Upper lobe of left lung (tissue), 6 donors: ENCODE data around the gene EPHB2. TPM values are rescaled to one million over a fixed set of nuclear protein-coding genes. Genes with fewer than 3 reads are reported as not detected.

Source experiments
- ATAC-seq, 2 donors: fragments of 200-7000 bp; cut with Tn5 transposase; one replicate each; pipeline ENCODE4 v1.9.1; 2022; ENCODE audit warnings: mild to moderate bottlenecking in 2 of 2, moderate library complexity in 2 of 2; ENCODE audit not compliant: low FRiP score in 2 of 2
- DNase-seq, 2 donors: peaks; one replicate each; pipeline ENCODE4 v3.0.0-alpha.2; 2019 to 2020
- H3K27ac ChIP-seq, 4 donors: fragments of 200-600 bp; sonication (generic); one replicate each; pipeline ENCODE4 v1.5.1; 2016 to 2019
- H3K27me3 ChIP-seq, 4 donors: fragments of 200-600 bp; sonication (generic); one replicate each; pipeline ENCODE4 v1.5.1; 2017 to 2019
- H3K36me3 ChIP-seq, 4 donors: fragments of 200-600 bp; sonication (generic); one replicate each; pipeline ENCODE4 v1.5.1; 2016 to 2019
- H3K4me1 ChIP-seq, 4 donors: fragments of 200-600 bp; sonication (generic); one replicate each; pipeline ENCODE4 v1.5.1; 2018 to 2019
- H3K4me3 ChIP-seq, 4 donors: fragments of 200-600 bp; sonication (generic); one replicate each; pipeline ENCODE4 v1.5.1; 2017 to 2019; ENCODE audit warnings: mild to moderate bottlenecking in 2 of 4, moderate library complexity in 1 of 4
- H3K9me3 ChIP-seq, 4 donors: fragments of 200-600 bp; sonication (generic); one replicate each; pipeline ENCODE4 v1.5.1; 2018 to 2019
- EP300 ChIP-seq, 4 donors: sonication (generic); formaldehyde crosslinking; IDR thresholded peaks; one replicate each; pipeline ENCODE4 v1.5.1; 2017; ENCODE audit warnings: antibody characterized with exemption in 4 of 4, control low read depth in 2 of 4
- POLR2A ChIP-seq, 4 donors: fragments of 450-650 bp; IDR thresholded peaks; one replicate each; pipeline ENCODE4 v1.5.1; 2016 to 2017; ENCODE audit warnings: antibody characterized with exemption in 4 of 4, mild to moderate bottlenecking in 2 of 4
- POLR2AphosphoS5 ChIP-seq, 2 donors: sonication (generic); formaldehyde crosslinking; IDR thresholded peaks; one replicate each; pipeline ENCODE4 v1.5.1; 2017; ENCODE audit warnings: antibody characterized with exemption in 2 of 2
- WGBS, 2 donors: methylation state at CpG; one replicate each; pipeline ENCODE4 v1.1.5; 2017 to 2018; 5-methylcytosine and 5-hydroxymethylcytosine counted together
- total RNA-seq, 6 donors: library from RNA; depleted of rRNA in 4 of 6; stranded (reverse); fragments of >200 nt in 4 of 6; gene quantifications; one replicate each; pipeline versions ENCODE4 v1.1.0 to v1.2.1, GENCODE V29; 2016 to 2021
- TF ChIP-seq, protein P1 (sequence below), 6 experiments: fragments of 450-650 bp in 4 of 6; fragments of 200-600 bp in 2 of 6; sonication (generic) in 2 of 6; IDR thresholded peaks; one replicate each; pipeline ENCODE4 v1.5.1; 2016 to 2019; ENCODE audit warnings: antibody characterized with exemption in 6 of 6
- donor health status: DM: no; HTN: no; CAD: no; lungs with moderate emphysema.
- donor health status: DM: no; HTN: yes; CAD: no; lungs with severe emphysema.

The EPHB2 gene
- total RNA-seq, 6 donors from 2014 or later = 1.0 to 8.8 (median 5.6) TPM

DNA sequence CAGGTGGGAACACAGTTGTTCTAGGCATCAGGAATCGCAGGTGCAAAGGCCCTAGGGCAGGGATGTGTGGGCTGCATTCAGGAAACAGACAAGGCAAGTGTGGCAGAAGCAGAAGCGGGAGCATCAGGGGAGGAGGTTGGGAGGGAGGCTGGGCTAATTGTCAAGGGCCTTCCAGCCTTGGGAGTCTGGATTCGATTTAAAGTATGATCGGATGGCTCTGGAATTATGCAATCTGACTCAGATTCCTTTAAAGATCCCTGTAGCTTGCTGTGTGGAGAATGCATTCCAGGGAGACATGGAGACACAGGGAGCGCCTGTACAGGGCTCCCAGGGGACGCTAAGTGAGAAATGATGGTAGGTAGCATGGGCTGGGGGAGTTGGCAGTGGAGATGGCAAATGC is 175.6 kb downstream of the EPHB2 start:
- peak in 1 of 2 donors; percentile 54 for ATAC-seq
- Histone ChIP-seq H3K4me3 (no peak overlapping the region), H3K27me3 (no peaks in the 10 kb centered on the region), H3K4me1 (no peaks in the 10 kb centered on the region), H3K9me3 (no peaks in the 10 kb centered on the region), H3K27ac (no peak overlapping the region), H3K36me3 (no peaks in the 10 kb centered on the region)
- WGBS, 2 donors = 78 to 83% methylated on average over 6 of the region's 6 CpGs
- TF ChIP-seq EP300 (IDR thresholded peaks at IDR 0.05) = no peak
- no peak for TF ChIP-seq POLR2AphosphoS5 (IDR thresholded peaks at IDR 0.05)
- no peak for TF ChIP-seq POLR2A (IDR thresholded peaks at IDR 0.05)
- TF ChIP-seq, protein P1, sequence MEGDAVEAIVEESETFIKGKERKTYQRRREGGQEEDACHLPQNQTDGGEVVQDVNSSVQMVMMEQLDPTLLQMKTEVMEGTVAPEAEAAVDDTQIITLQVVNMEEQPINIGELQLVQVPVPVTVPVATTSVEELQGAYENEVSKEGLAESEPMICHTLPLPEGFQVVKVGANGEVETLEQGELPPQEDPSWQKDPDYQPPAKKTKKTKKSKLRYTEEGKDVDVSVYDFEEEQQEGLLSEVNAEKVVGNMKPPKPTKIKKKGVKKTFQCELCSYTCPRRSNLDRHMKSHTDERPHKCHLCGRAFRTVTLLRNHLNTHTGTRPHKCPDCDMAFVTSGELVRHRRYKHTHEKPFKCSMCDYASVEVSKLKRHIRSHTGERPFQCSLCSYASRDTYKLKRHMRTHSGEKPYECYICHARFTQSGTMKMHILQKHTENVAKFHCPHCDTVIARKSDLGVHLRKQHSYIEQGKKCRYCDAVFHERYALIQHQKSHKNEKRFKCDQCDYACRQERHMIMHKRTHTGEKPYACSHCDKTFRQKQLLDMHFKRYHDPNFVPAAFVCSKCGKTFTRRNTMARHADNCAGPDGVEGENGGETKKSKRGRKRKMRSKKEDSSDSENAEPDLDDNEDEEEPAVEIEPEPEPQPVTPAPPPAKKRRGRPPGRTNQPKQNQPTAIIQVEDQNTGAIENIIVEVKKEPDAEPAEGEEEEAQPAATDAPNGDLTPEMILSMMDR (IDR thresholded peaks at IDR 0.05) = no peak
- no peak for DNase-seq

- no peaks in the 10 kb centered on the region for H3K4me1 ChIP-seq
- no peak for TF ChIP-seq POLR2AphosphoS5 (IDR thresholded peaks at IDR 0.05)
- TF ChIP-seq EP300 (IDR thresholded peaks at IDR 0.05) = no peak
- TF ChIP-seq POLR2A (IDR thresholded peaks at IDR 0.05) = no peak
- TF ChIP-seq, protein P1 (IDR thresholded peaks at IDR 0.05) = no peak
- H3K36me3 ChIP-seq = no peaks in the 10 kb centered on the region
- DNase-seq (no peak), ATAC-seq (no peak)
- H3K9me3 ChIP-seq = no peaks in the 10 kb centered on the region
- H3K27me3 ChIP-seq = no peaks in the 10 kb centered on the region
- H3K27ac ChIP-seq = no peak overlapping the region
- 77 to 90% methylated on average over 7 of the region's 7 CpGs for WGBS, 2 donors
- H3K4me3 ChIP-seq = no peak overlapping the region
Measured at GRCh38 chr1:22887491-22887890, 176.9 kb downstream of the EPHB2 start.

DNA sequence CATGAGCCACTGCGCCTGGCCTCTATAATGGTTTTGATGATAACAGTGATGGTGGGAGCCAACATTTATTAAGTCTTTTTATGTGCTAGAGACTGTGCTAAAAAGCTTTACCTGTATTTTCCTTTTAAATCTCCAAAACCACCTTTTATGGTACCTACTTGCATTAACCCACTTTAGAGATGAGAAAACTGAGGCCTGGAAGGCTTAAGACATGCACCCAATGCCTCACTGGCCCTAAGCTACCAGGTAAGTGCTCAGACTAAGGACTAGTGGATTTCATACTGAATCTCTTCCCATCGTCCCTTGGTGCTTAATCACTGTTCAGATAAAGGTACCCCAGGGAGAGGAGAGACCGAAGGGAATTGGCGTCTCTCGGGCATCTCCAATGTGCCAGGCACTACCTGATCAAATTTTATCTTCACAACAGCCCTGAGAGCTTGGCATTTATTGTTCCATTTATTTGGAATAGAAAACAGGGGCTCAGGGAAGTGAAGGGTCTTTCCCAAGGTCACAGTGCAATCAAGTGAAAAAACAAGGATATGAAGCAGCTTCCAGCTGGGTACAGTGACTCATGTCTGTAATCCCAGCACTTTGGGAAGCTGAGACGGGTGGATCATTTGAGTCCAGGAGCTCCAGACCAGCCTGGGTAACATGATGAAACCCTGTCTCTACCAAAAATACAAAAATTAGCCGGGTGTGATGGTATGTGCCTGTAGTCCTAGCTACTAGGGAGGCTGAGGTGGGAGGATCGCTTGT is 177.9 kb downstream of the EPHB2 start:
- Histone ChIP-seq H3K9me3 (no peaks in the 10 kb centered on the region), H3K27ac (no peak overlapping the region), H3K36me3 (no peaks in the 10 kb centered on the region), H3K4me1 (no peaks in the 10 kb centered on the region), H3K4me3 (no peak overlapping the region), H3K27me3 (no peaks in the 10 kb centered on the region)
- ATAC-seq (peak in 1 of 2 donors; percentile 25), DNase-seq (no peak)
- 78 to 88% methylated on average over 8 of the region's 8 CpGs for WGBS, 2 donors
- TF ChIP-seq POLR2A (IDR thresholded peaks at IDR 0.05) (no peak), POLR2AphosphoS5 (IDR thresholded peaks at IDR 0.05) (no peak), EP300 (IDR thresholded peaks at IDR 0.05) (no peak)
- TF ChIP-seq, protein P1 (IDR thresholded peaks at IDR 0.05) = no peak

GRCh38 chr1:22889213-22889827 is 178.7 kb downstream of the EPHB2 start:
- Histone ChIP-seq H3K4me1 (no peaks in the 10 kb centered on the region), H3K36me3 (no peaks in the 10 kb centered on the region), H3K27ac (no peak overlapping the region), H3K27me3 (no peaks in the 10 kb centered on the region), H3K9me3 (no peaks in the 10 kb centered on the region), H3K4me3 (no peak overlapping the region)
- DNase-seq = no peak
- TF ChIP-seq EP300 (IDR thresholded peaks at IDR 0.05) = no peak
- TF ChIP-seq, protein P1 (IDR thresholded peaks at IDR 0.05) = peak; percentile 21 to 69 (median 55)
- 63 to 69% methylated on average over 3 of the region's 3 CpGs for WGBS, 2 donors
- ATAC-seq = peak in 1 of 2 donors; percentile 57
